ENCODE measurements around the gene WFDC10B.

GRCh38 chr20:45735988-45736387 is 31.2 kb upstream of the WFDC10B start:
- TF ChIP-seq CTCF (IDR thresholded peaks at IDR 0.05) (no peak), POLR2A (IDR thresholded peaks at IDR 0.05) (no peak)

All from ovary (tissue), 3 donors.